Neural cell (in vitro differentiated cells): ENCODE measurements around the gene SLC22A23. TPM values are rescaled to one million over a fixed set of nuclear protein-coding genes. Genes with fewer than 3 reads are reported as not detected.

ENCODE experiments used
- H2AFZ ChIP-seq: fragments of 200-600, 300-800 bp; sonication (generic), shearing (Covaris generic); 2 replicates; pipeline ENCODE4 v1.6.0; 2014; ENCODE audit warnings: low read depth, mild to moderate bottlenecking, antibody characterized with exemption, low read length, moderate library complexity
- H3F3A ChIP-seq: fragments of 200-600 bp; shearing (Covaris generic); 2 replicates; pipeline ENCODE4 v1.6.1; 2016; ENCODE audit warnings: mild to moderate bottlenecking, moderate library complexity, mixed read lengths, antibody characterized with exemption, low read length; ENCODE audit not compliant: insufficient read depth, poor library complexity, severe bottlenecking
- H3K27ac ChIP-seq: fragments of 200-600, 300-800 bp; sonication (generic), shearing (Covaris generic); 2 replicates; pipeline ENCODE4 v1.5.1; 2014; ENCODE audit warnings: mild to moderate bottlenecking, low read length, moderate library complexity
- H3K27me3 ChIP-seq: fragments of 300-800, 200-600 bp; sonication (generic), shearing (Covaris generic); 2 replicates; pipeline ENCODE4 v1.6.0; 2014; ENCODE audit warnings: mild to moderate bottlenecking, low read depth, low read length, moderate library complexity; ENCODE audit not compliant: insufficient read depth
- H3K36me3 ChIP-seq: fragments of 300-800, 200-600 bp; sonication (generic), shearing (Covaris generic); 2 replicates; pipeline ENCODE4 v1.5.1; 2014; ENCODE audit warnings: mild to moderate bottlenecking, antibody characterized with exemption, low read length, moderate library complexity; ENCODE audit not compliant: insufficient read depth
- H3K4me2 ChIP-seq: fragments of 300-800, 200-600 bp; sonication (generic), shearing (Covaris generic); 2 replicates; pipeline ENCODE4 v1.6.0; 2014; ENCODE audit warnings: mild to moderate bottlenecking, low read length
- H3K4me3 ChIP-seq: fragments of 300-800, 200-600 bp; sonication (generic), shearing (Covaris generic); 2 replicates; pipeline ENCODE4 v1.5.1; 2014; ENCODE audit warnings: mild to moderate bottlenecking, low read length, moderate library complexity
- H3K79me2 ChIP-seq: fragments of 200-600 bp; shearing (Covaris generic); replicated peaks from 2 replicates; pipeline ENCODE4 v1.6.0; 2014; ENCODE audit warnings: mild to moderate bottlenecking, low read length, moderate library complexity; ENCODE audit not compliant: insufficient read depth
- H3K9ac ChIP-seq: fragments of 300-800, 200-600 bp; sonication (generic), shearing (Covaris generic); 2 replicates; pipeline ENCODE4 v1.6.1; 2016; ENCODE audit warnings: mild to moderate bottlenecking, low read length, mixed read lengths
- H3K9me2 ChIP-seq: fragments of 200-600 bp; shearing (Covaris generic); 2 replicates; pipeline ENCODE4 v1.6.1; 2016; ENCODE audit warnings: mild to moderate bottlenecking, low read length, mixed read lengths; ENCODE audit not compliant: insufficient read depth
- H3K9me3 ChIP-seq: fragments of 200-600, 300-800 bp; sonication (generic), shearing (Covaris generic); 2 replicates; pipeline ENCODE4 v1.6.1; 2016; ENCODE audit warnings: mild to moderate bottlenecking, mixed run types, low read length, moderate library complexity, mixed read lengths
- H4K20me1 ChIP-seq: fragments of 200-600 bp; shearing (Covaris generic); 2 replicates; pipeline ENCODE4 v1.6.1; 2016; ENCODE audit warnings: mild to moderate bottlenecking, mixed run types; ENCODE audit not compliant: insufficient read depth
- EP300 ChIP-seq: fragments of 450-650 bp; conservative IDR thresholded peaks from 2 replicates; pipeline ENCODE4 v1.6.1; 2014; ENCODE audit warnings: antibody characterized with exemption, mild to moderate bottlenecking, moderate library complexity; ENCODE audit not compliant: poor library complexity, severe bottlenecking
- EZH2 ChIP-seq: fragments of 200-600, 300-800 bp; shearing (Covaris generic), sonication (generic); IDR thresholded peaks from 2 replicates; pipeline ENCODE4 v1.6.1; 2014; ENCODE audit warnings: antibody characterized with exemption, low read length, borderline replicate concordance, mild to moderate bottlenecking; ENCODE audit not compliant: insufficient read depth, poor library complexity, severe bottlenecking
- MXI1 ChIP-seq: fragments of 450-650 bp; conservative IDR thresholded peaks from 2 replicates; pipeline ENCODE4 v1.6.1; 2014; ENCODE audit warnings: antibody characterized with exemption, mild to moderate bottlenecking; ENCODE audit not compliant: poor library complexity, severe bottlenecking
- POLR2AphosphoS5 ChIP-seq: IDR thresholded peaks from 2 replicates; pipeline ENCODE4 v1.6.1; 2012
- RAD21 ChIP-seq: fragments of 450-650 bp; conservative IDR thresholded peaks from 2 replicates; pipeline ENCODE4 v1.6.1; 2014; ENCODE audit warnings: antibody characterized with exemption, mild to moderate bottlenecking, moderate library complexity
- SMC3 ChIP-seq: fragments of 450-650 bp; conservative IDR thresholded peaks from 2 replicates; pipeline ENCODE4 v1.6.1; 2014; ENCODE audit warnings: antibody characterized with exemption, mild to moderate bottlenecking, moderate library complexity; ENCODE audit not compliant: poor library complexity
- TAF1 ChIP-seq: IDR thresholded peaks from 2 replicates; pipeline ENCODE4 v1.6.1; 2012; ENCODE audit warnings: low read depth
- polyA plus RNA-seq: library from polyadenylated mRNA; depleted of rRNA; stranded (reverse); fragments of >200 nt; gene quantifications from 2 replicates; pipeline ENCODE4 v1.2.3, GENCODE V29; 2014
- TF ChIP-seq, protein P1 (sequence below): IDR thresholded peaks from 2 replicates; pipeline ENCODE4 v1.6.1; 2012; ENCODE audit warnings: borderline replicate concordance
- TF ChIP-seq, protein P2 (sequence below): fragments of 450-650 bp; IDR thresholded peaks from 2 replicates; pipeline ENCODE4 v1.5.1; 2014; ENCODE audit warnings: antibody characterized with exemption, mild to moderate bottlenecking, moderate library complexity; ENCODE audit not compliant: poor library complexity, severe bottlenecking

Gene SLC22A23
- polyA plus RNA-seq, 1 donor from 2014 or later = 8.8 TPM

DNA sequence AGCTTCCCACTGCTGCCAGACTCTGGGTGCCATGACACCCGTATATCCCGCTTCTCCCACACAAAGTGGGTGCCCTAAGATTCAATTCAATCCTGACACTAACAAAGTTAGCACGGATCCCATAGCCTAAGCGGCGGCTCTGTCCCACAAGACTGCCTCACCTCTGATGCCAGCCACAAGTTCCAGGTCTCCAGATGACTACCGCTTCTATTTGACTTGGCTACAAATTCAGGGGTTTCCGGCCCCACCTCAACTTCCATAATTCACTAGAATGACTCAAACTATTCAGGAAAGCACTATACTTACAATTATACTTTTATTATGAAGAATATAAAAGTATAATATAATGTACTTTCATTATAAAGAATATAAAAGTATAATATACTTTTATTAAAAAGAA is 24.8 kb upstream of the SLC22A23 start:
- no peaks in the 10 kb centered on the region for H3K9me2 ChIP-seq
- no peaks in the 10 kb centered on the region for H3K9me3 ChIP-seq
- no peak for TF ChIP-seq MXI1
- TF ChIP-seq EZH2 = no peak
- TF ChIP-seq, protein P1, sequence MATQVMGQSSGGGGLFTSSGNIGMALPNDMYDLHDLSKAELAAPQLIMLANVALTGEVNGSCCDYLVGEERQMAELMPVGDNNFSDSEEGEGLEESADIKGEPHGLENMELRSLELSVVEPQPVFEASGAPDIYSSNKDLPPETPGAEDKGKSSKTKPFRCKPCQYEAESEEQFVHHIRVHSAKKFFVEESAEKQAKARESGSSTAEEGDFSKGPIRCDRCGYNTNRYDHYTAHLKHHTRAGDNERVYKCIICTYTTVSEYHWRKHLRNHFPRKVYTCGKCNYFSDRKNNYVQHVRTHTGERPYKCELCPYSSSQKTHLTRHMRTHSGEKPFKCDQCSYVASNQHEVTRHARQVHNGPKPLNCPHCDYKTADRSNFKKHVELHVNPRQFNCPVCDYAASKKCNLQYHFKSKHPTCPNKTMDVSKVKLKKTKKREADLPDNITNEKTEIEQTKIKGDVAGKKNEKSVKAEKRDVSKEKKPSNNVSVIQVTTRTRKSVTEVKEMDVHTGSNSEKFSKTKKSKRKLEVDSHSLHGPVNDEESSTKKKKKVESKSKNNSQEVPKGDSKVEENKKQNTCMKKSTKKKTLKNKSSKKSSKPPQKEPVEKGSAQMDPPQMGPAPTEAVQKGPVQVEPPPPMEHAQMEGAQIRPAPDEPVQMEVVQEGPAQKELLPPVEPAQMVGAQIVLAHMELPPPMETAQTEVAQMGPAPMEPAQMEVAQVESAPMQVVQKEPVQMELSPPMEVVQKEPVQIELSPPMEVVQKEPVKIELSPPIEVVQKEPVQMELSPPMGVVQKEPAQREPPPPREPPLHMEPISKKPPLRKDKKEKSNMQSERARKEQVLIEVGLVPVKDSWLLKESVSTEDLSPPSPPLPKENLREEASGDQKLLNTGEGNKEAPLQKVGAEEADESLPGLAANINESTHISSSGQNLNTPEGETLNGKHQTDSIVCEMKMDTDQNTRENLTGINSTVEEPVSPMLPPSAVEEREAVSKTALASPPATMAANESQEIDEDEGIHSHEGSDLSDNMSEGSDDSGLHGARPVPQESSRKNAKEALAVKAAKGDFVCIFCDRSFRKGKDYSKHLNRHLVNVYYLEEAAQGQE = no peak
- TF ChIP-seq POLR2AphosphoS5 = no peak
- no peak for TF ChIP-seq EP300
- no peak for TF ChIP-seq RAD21
- TF ChIP-seq TAF1 = no peak
- TF ChIP-seq SMC3 = no peak
- TF ChIP-seq, protein P2, sequence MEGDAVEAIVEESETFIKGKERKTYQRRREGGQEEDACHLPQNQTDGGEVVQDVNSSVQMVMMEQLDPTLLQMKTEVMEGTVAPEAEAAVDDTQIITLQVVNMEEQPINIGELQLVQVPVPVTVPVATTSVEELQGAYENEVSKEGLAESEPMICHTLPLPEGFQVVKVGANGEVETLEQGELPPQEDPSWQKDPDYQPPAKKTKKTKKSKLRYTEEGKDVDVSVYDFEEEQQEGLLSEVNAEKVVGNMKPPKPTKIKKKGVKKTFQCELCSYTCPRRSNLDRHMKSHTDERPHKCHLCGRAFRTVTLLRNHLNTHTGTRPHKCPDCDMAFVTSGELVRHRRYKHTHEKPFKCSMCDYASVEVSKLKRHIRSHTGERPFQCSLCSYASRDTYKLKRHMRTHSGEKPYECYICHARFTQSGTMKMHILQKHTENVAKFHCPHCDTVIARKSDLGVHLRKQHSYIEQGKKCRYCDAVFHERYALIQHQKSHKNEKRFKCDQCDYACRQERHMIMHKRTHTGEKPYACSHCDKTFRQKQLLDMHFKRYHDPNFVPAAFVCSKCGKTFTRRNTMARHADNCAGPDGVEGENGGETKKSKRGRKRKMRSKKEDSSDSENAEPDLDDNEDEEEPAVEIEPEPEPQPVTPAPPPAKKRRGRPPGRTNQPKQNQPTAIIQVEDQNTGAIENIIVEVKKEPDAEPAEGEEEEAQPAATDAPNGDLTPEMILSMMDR = no peak
- H3K4me3 ChIP-seq = no peak overlapping the region
- H3K27ac ChIP-seq = no peak overlapping the region
- H3K9ac ChIP-seq = no peak overlapping the region
- no peaks in the 10 kb centered on the region for H3K36me3 ChIP-seq
- no peaks in the 10 kb centered on the region for H3K79me2 ChIP-seq
- H2AFZ ChIP-seq = no peak overlapping the region
- H3K27me3 ChIP-seq = no peaks in the 10 kb centered on the region
- H3F3A ChIP-seq = no peaks in the 10 kb centered on the region
- H3K4me2 ChIP-seq = no peak overlapping the region
- no peaks in the 10 kb centered on the region for H4K20me1 ChIP-seq

DNA sequence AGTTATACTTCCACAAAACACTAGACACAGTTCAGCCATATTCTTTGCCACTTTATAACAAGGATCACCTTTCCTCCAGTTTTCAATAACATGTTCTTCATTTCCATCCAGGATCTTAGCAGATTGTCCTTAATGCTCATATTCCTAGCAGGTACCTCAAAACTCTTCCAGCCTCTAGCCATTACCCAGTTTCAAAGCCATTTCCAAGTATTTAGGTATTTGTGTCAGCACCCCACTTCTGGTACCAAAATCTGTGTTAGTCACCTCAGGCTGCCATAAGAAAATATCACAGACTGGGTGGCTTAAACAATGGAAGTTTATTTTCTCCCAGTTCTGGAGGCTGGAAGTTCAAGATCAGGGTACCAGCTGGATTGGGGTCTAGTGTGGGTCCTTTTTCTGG is 23.2 kb upstream of the SLC22A23 start:
- no peak overlapping the region for H2AFZ ChIP-seq
- H4K20me1 ChIP-seq = no peaks in the 10 kb centered on the region
- no peaks in the 10 kb centered on the region for H3F3A ChIP-seq
- H3K4me2 ChIP-seq = no peak overlapping the region
- no peaks in the 10 kb centered on the region for H3K27me3 ChIP-seq
- H3K27ac ChIP-seq = no peak overlapping the region
- no peak overlapping the region for H3K4me3 ChIP-seq
- no peaks in the 10 kb centered on the region for H3K79me2 ChIP-seq
- H3K9ac ChIP-seq = no peak overlapping the region
- TF ChIP-seq EP300 = no peak
- TF ChIP-seq TAF1 = no peak
- TF ChIP-seq, protein P2 = no peak
- no peak for TF ChIP-seq MXI1
- no peak for TF ChIP-seq EZH2
- TF ChIP-seq, protein P1 = no peak
- no peak for TF ChIP-seq POLR2AphosphoS5
- TF ChIP-seq SMC3 = no peak
- no peak for TF ChIP-seq RAD21
- H3K9me3 ChIP-seq = no peaks in the 10 kb centered on the region
- no peaks in the 10 kb centered on the region for H3K9me2 ChIP-seq
- no peaks in the 10 kb centered on the region for H3K36me3 ChIP-seq
